ENCODE results near the gene CACNA1S.

- TF ChIP-seq CTCF (IDR thresholded peaks at IDR 0.05) (no peak), EZH2 (IDR thresholded peaks at IDR 0.05) (no peak)
Measured at GRCh38 chr1:201077736-201078135, 34.5 kb downstream of the CACNA1S start.

Data from neural progenitor cell (in vitro differentiated cells).